AG04449 (cell line): ENCODE results near the gene NME7.
"Not testable (repeated sequence)": the region's sequence is repeated elsewhere in the genome, so short reads cannot be mapped to it uniquely, and the experiment has no call there.

Experiments used
- CTCF ChIA-PET: fragments of 350-600 bp; formaldehyde crosslinking; extraction: SDS; loops from one replicate; lab custom pipeline; 2021; ENCODE audit warnings: antibody characterized with exemption; lab: Yijun Ruan, JAX
- POLR2A ChIA-PET: fragments of 400-600, 350-600 bp; formaldehyde crosslinking; extraction: SDS; loops from one replicate; lab custom pipeline; 2020; ENCODE audit warnings: antibody characterized with exemption, inconsistent platforms; lab: Yijun Ruan, JAX
- DNase-seq: peaks from one replicate; pipeline ENCODE4 v3.0.0-alpha.2; 2010; ENCODE audit warnings: low read depth, low spot score
- H3K4me3 ChIP-seq: 2 replicates; pipeline ENCODE4 v1.5.1; 2011; ENCODE audit warnings: low read depth, mild to moderate bottlenecking, control low read depth, low read length
- TF ChIP-seq, protein P1 (sequence below): IDR thresholded peaks from one replicate; pipeline ENCODE4 v1.5.1; 2011; ENCODE audit warnings: mild to moderate bottlenecking, moderate library complexity, low read length, control low read depth, inconsistent platforms; ENCODE audit not compliant: insufficient read depth; ENCODE audit errors: missing control alignments

The NME7 gene

DNA sequence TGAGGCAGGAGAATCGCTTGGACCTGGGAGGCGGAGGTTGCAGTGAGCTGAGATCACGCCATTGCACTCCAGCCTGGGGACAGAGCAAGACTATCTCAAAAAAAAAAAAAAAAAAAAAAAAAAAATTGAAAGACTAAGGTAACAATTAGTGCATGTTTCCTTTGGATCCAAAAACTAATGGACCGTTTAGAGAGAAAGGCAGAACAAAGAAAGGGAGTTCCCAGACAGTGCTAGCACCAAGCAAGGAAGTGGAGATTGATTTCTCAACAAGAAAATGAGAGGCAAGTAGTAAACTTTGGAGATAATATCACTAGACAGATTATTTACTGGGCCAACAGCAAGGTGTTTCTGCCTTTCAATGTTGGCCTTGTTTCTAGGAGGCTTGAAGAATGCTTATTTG lies 236.9 kb downstream of the NME7 start:
- TF ChIP-seq, protein P1, sequence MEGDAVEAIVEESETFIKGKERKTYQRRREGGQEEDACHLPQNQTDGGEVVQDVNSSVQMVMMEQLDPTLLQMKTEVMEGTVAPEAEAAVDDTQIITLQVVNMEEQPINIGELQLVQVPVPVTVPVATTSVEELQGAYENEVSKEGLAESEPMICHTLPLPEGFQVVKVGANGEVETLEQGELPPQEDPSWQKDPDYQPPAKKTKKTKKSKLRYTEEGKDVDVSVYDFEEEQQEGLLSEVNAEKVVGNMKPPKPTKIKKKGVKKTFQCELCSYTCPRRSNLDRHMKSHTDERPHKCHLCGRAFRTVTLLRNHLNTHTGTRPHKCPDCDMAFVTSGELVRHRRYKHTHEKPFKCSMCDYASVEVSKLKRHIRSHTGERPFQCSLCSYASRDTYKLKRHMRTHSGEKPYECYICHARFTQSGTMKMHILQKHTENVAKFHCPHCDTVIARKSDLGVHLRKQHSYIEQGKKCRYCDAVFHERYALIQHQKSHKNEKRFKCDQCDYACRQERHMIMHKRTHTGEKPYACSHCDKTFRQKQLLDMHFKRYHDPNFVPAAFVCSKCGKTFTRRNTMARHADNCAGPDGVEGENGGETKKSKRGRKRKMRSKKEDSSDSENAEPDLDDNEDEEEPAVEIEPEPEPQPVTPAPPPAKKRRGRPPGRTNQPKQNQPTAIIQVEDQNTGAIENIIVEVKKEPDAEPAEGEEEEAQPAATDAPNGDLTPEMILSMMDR, result no peak
- no peak overlapping the region for H3K4me3 ChIP-seq
- CTCF ChIA-PET, result no interaction called here
- DNase-seq, result no peak
- POLR2A ChIA-PET, result no interaction called here

DNA sequence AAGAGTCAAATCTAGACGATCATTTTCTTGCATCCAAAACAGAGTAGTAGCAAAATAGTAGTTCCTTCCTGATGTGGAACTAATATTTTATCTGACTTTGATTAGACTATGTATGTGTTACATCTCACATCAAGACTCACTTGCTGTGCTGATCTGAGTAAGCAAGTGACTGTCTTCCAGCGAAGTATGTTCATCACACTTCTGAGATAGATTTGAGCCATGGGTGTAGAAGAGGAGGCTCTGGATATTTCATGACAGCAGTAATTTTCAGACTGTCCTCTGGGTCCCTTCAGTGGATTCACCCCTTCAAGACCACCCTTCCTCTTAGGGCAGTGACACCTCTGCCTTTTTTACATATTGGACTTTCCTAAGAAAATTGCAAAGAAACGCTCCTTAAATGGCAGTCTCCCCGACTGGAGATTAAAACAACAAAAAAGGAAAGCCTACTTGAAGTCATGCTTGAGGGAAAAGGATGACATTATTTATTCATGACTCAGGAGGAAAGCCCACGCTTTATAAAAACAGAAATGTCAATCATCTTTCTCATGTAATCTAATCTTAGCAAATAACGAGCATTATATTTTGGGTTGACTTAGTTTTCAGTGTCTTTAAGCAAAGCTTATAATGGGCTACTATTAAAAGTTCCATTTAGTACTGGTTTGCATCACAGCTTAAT lies 238.3 kb downstream of the NME7 start:
- DNase-seq, result no peak
- POLR2A ChIA-PET, result no interaction called here
- TF ChIP-seq, protein P1, result no peak
- CTCF ChIA-PET, result no interaction called here
- H3K4me3 ChIP-seq, result no peak overlapping the region

DNA sequence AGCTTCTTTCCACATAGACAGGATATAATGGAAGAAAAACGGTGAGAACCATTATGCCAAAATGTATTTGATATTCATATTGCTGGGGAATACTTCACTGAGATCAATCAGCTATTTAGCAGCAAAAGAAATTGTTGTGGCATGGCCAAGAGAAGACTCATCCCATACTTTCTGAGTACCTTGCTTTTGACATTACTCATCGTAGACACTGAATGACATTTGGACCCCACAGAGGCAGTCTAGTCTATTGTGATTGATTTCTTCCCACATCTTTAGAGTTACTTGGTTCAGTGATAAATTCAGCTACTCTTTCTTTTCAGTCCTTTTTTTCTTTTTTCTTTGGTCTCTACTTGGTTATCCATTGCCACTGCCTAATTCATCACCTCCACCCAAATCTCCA lies 239.0 kb downstream of the NME7 start:
- DNase-seq, result no peak
- ChIA-PET POLR2A (no interaction called here), CTCF (interaction anchor here (1.4 kb wide), 1 partner anchor 786 kb away, joined by 3 read pairs; no protein-coding TSS in a partner anchor)
- TF ChIP-seq, protein P1, result no peak
- H3K4me3 ChIP-seq, result no peak overlapping the region

DNA sequence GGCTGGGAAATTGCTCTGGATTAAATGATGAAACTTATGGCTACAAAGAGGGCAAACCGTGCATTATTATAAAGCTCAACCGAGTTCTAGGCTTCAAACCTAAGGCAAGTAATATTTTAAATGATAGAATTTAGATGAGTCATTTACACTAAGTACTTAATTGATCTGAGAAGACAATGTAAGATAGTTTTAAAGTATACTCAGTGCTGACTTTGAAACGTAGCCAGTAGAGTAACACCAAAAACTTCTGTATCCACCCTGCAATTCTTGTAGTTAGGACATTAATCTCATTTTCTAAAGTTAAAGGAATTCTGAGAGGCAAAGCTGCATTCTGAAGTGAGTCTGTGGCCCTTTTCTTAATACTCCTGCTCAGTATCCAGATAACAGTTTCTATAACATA lies 240.3 kb downstream of the NME7 start:
- no peak overlapping the region for H3K4me3 ChIP-seq
- CTCF ChIA-PET, result interaction anchor here (1.0 to 1.4 kb wide), 2 partner anchors 222 to 785 kb away, joined by 3 read pairs; no protein-coding TSS in a partner anchor
- POLR2A ChIA-PET, result no interaction called here
- TF ChIP-seq, protein P1, result no peak
- DNase-seq, result no peak

DNA sequence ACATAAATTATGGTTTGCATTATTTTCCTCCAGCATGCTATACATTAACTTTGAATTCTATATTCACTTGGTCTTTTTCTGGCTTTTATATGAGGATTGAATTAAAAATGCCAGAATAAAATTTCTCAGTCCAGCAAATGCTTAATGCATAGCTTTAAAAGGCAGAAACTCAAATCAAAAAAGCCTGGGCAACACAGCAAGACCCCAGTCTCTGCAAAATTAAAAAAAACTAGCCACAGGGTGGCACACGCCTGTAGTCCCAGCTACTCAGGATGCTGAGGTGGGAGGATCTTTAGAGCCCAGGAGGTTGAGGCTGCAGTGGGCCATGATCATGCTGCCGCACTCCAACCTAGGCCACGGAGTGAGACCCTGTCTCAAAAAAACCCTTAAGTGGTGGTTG lies 241.3 kb downstream of the NME7 start:
- no peak overlapping the region for H3K4me3 ChIP-seq
- ChIA-PET POLR2A (no interaction called here), CTCF (interaction anchor here (1.0 kb wide), 1 partner anchor 223 kb away, joined by 3 read pairs; no protein-coding TSS in a partner anchor)
- TF ChIP-seq, protein P1, result no peak
- no peak for DNase-seq

DNA sequence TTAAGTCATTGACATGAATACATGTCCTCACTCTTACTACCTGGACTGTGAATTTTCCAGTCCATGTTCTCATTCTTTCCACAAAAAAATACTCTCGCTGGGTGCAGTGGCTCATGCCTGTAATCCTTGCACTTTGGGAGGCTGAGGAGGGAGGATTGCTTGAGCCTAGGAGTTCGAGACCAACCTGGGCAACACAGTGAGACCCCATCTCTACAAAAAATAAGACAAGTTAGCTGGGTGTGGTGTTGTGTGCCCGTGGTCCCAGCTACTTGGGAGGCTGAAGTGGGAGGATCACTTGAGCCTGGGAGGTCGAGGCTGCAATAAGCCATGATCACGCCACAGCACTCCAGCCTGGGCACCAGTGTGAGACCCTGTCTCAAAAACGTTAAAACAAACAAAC lies 242.0 kb downstream of the NME7 start:
- POLR2A ChIA-PET, H3K4me3 ChIP-seq, DNase-seq, CTCF ChIA-PET: not testable (repeated sequence)

DNA sequence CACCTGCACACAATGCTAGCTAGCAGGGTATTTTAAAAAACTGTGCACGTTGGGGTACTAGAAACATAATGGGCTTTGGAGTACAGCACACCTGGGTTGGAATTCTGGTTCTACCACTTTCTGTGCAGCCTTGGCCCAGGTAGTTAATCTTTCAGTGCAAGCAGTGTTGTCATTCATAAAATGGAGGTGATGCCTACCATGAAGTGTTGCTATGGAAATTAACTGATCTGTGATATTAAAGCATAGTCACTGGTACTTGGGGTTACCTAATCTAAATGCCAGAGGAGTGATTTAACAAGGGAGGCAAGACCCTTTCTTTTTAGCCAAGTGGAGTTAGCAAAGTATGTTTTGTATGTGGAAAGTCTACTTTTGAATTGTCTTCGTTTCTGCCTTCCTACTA lies 243.1 kb downstream of the NME7 start:
- ChIA-PET POLR2A (no interaction called here), CTCF (interaction anchor here (1.1 kb wide), 1 partner anchor 9 kb away, joined by 4 read pairs; no protein-coding TSS in a partner anchor)
- no peak for DNase-seq
- H3K4me3 ChIP-seq, result no peak overlapping the region
- TF ChIP-seq, protein P1, result no peak
